ENCODE results near the gene PNPLA5.
"Not testable (repeated sequence)": the region's sequence is repeated elsewhere in the genome, so short reads cannot be mapped to it uniquely, and the experiment has no call there.

The PNPLA5 gene, protein sequence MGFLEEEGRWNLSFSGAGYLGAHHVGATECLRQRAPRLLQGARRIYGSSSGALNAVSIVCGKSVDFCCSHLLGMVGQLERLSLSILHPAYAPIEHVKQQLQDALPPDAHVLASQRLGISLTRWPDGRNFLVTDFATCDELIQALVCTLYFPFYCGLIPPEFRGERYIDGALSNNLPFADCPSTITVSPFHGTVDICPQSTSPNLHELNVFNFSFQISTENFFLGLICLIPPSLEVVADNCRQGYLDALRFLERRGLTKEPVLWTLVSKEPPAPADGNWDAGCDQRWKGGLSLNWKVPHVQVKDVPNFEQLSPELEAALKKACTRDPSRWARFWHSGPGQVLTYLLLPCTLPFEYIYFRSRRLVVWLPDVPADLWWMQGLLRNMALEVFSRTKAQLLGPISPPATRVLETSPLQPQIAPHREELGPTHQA

GRCh38 chr22:43891360-43892182 is at the start of gene PNPLA5:
Gene PNPLA5 (minus strand): TSS chr22:43892013. CDS start chr22:43891880, 133 bp downstream.
- DNase-seq (ENCODE audit: low read depth in 2 of 2, low spot score in 1 of 2) = no peak

- no peak for DNase-seq (ENCODE audit: low read depth in 2 of 2, low spot score in 1 of 2)
Measured at GRCh38 chr22:43941449-43941848, 49.6 kb upstream of the PNPLA5 start.

- DNase-seq (ENCODE audit: low read depth in 2 of 2, low spot score in 1 of 2) = no peak
Measured at GRCh38 chr22:43931771-43932170, 40.0 kb upstream of the PNPLA5 start.

DNA sequence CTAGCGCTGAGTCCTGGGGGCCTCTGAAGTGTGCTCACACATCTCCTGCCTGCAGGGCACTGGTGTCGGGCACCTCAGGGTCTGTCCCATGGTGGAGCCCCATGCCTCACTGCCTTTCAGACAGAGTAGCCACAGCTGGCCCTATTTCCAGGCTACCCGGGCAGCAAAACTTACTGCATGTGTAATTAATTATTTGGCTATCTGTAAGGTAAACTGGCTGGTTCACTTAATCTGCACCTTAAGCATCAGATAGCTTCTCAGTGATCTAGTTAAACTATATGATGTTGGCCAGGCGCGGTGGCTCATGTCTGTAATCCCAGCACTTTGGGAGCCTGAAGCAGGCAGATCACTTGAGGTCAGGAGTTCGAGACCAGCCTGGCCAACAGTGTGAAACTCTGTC is 37.1 kb upstream of the PNPLA5 start:
- DNase-seq (ENCODE audit: low read depth in 2 of 2, low spot score in 1 of 2) = no peak

- no peak for DNase-seq (ENCODE audit: low read depth in 2 of 2, low spot score in 1 of 2)
Measured at GRCh38 chr22:43928468-43928867, 36.7 kb upstream of the PNPLA5 start.

- DNase-seq (ENCODE audit: low read depth in 2 of 2, low spot score in 1 of 2) = no peak
Measured at GRCh38 chr22:43926349-43926710, 34.5 kb upstream of the PNPLA5 start.

GRCh38 chr22:43925433-43926348 is 33.9 kb upstream of the PNPLA5 start:
- no peak for DNase-seq (ENCODE audit: low read depth in 2 of 2, low spot score in 1 of 2)

- no peak for DNase-seq (ENCODE audit: low read depth in 2 of 2, low spot score in 1 of 2)
Measured at GRCh38 chr22:43924877-43925276, 33.1 kb upstream of the PNPLA5 start.

DNA sequence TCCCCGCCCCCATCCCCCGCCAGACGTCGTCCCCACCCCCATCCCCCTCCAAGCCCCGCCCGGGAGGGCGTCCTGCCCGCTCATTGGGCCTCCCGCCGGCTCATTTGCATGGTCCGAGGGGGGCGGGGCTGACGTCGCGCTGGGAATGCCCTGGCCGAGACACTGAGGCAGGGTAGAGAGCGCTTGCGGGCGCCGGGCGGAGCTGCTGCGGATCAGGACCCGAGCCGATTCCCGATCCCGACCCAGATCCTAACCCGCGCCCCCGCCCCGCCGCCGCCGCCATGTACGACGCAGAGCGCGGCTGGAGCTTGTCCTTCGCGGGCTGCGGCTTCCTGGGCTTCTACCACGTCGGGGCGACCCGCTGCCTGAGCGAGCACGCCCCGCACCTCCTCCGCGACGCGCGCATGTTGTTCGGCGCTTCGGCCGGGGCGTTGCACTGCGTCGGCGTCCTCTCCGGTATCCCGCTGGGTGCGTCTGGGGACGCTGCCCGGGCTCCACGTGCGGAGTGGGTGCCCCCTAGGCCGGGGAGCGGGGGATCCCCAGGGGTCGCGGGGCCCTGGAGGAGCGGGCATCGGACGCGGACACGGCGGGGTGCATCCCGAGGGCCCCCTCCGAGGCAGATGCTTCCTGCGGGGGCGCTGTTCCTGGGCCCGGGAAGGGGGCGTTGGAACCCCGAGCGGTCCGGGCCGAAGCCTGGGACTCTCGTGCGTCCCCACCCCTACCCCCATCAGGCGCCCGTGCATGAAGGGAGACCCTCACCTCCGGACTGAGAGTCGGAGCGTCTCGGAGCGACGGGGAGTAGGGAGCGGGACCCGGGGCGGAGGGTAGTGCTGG is 32.0 kb upstream of the PNPLA5 start, which contains the start of gene PNPLA3:
PNPLA3 (plus strand) TSS at position 175 of the 834 bp plus-strand sequence; CDS start at position 282, 107 bp downstream.
- DNase-seq (ENCODE audit: low read depth in 2 of 2, low spot score in 1 of 2) = peak; percentile 31 to 65

DNA sequence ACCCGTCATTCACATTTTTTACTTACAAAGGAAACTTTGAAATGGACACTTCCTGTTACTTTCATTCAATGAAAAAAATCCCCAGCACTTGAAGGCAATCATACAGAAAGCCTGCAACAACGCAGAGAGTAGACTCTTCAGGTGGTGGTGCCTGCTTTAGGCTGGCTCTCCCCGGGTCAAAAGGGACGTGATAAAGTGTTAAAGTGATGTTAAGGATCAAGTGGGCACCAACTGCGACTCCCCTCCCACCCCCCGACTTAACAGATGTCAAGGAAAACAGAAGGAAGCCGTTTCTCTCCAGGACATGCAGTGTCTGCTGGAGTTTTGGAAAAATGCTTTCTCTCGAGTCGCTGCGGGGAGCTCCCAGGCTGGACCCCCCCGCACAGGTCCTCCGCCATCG is 31.4 kb upstream of the PNPLA5 start:
- DNase-seq (ENCODE audit: low read depth in 2 of 2, low spot score in 1 of 2) = no peak

GRCh38 chr22:43922123-43922522 is 30.3 kb upstream of the PNPLA5 start:
- no peak for DNase-seq (ENCODE audit: low read depth in 2 of 2, low spot score in 1 of 2)

DNA sequence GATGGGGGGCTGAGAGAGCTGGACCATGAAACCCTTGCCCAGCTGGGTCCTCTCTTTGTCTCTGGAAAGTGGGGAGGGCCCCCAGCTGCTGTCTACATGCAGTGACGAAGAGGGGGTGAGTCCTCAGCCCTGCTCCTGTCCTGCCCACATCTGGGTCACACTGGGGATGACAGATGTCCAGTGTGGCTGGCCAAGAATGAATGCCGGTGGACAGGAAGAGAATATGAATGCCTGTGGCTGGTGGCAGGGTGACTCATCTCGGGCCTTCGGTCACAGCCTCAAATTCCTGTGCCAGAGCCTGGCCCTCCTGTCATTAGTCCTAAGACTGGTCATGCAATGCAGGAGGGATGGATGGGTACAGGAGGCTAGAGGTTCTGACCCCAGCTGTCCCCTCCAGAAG is 29.6 kb upstream of the PNPLA5 start:
- DNase-seq (ENCODE audit: low read depth in 2 of 2, low spot score in 1 of 2) = no peak

DNA sequence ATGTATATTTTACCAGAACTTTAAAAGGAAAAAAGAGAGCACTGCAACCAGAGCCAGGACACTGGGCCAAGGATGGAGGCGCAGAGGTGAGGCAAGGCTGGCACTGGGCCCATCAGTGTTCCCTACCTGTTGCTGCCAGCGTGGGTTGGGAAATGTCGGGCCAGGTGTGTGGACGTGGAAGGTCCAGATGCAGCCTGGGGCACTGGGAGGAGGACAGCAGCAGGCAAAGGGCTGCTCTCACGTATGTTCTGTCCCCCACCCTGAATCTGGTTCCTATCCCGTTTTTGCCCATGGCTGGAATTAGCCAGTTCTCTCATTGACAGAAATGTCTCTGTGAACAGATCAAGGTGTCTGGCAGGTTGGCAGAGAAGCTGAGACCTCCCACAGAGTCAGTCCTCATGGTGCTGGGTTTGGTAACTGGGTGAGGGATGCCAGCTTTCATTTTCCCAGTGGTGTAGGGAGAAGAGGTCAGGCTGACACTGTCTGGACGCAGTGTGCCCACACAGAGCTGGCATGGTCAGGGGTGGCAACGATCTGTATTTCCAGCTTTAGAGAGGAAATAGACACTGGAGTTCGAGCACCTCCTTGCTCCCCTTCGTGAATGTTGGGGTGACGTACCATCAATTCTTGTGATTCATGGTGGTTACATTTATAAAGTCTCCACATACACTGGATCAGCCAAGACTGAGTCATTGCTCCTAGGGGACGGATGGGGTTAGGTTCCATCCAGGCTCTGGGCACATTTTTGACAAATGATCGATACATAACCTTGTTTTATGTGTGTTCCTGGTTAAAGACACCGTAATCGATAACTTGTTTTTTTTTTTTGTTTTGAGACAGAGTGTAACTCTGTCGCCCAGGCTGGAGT is 27.5 kb upstream of the PNPLA5 start:
- DNase-seq (ENCODE audit: low read depth in 2 of 2, low spot score in 1 of 2) = no peak

DNA sequence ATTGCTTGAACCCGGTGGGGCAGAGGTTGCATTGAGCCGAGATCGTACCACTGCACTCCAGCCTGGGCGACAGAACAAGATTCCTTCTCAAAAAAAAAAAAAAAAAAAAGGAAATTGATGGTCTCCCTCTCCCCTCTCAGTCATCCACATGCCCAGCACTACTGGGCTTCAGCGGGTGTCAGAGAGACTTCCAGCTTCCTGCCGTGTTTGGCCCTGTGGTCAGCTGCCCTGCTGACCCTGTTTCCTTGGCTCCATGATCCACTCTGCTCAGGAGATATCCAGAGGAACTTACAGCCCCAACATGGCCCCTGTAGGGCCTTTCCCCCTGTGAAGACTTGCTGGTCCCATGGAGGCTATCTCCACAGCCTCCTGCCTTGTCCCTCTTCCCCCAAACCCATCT is 25.7 kb upstream of the PNPLA5 start:
- no peak for DNase-seq (ENCODE audit: low read depth in 2 of 2, low spot score in 1 of 2)

DNA sequence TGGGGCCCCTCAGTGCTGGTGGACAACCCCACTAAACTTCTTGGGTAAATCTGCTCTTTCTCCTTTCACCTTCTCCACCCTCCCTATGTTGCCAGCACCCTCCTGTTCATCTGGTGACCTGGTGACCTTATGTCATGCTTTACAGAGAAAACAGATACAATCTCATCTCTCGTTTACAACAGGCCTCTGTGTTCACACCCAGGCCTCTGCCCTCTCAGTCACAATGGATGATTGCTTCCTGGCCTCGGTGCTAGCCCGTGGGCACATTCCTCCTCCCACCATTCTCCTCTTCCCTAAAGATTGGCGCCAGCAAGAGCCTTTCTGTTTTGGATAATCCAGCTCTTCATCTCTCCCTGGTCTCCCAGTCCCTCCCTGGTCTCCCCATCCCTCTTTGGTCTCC is 19.5 kb upstream of the PNPLA5 start:
- DNase-seq (ENCODE audit: low read depth in 2 of 2, low spot score in 1 of 2) = no peak

DNA sequence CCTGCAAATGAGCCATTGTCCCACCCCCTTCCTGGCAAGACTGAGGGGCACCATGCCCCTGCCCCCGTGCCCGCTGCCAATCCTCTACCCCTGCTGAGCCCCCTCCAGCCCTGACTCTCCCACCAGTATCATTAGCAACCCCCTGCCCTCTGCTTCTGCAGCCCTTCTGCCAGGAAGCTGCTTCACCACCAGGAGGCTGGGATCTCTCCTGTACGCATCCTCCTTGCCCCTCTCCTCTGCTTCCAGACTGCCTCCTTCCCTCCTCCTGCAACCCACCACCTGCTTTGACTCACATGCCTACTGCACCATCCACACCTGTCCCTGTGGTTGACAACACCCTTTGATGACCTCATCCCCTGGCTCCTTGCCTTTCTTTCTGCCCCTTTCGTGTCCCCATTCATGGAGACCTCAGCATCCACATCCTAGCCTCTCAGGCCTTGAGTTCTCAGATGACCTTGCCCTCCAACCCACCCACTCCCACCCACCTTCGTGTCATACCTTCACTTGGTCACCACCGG is 18.4 kb upstream of the PNPLA5 start:
- no peak for DNase-seq (ENCODE audit: low read depth in 2 of 2, low spot score in 1 of 2)

GRCh38 chr22:43909708-43910107 is 17.9 kb upstream of the PNPLA5 start:
- no peak for DNase-seq (ENCODE audit: low read depth in 2 of 2, low spot score in 1 of 2)

GRCh38 chr22:43905681-43906080 is 13.9 kb upstream of the PNPLA5 start:
- DNase-seq (ENCODE audit: low read depth in 2 of 2, low spot score in 1 of 2) = no peak

GRCh38 chr22:43904412-43904811 is 12.6 kb upstream of the PNPLA5 start:
- not testable (repeated sequence) for DNase-seq (ENCODE audit: low read depth in 2 of 2, low spot score in 1 of 2)
